ENCODE measurements around the gene NPR2.

NPR2 gene

GRCh38 chr9:35801328-35802128 is 10.1 kb downstream of the NPR2 start:
- no peak for DNase-seq

- DNase-seq, result no peak
Measured at GRCh38 chr9:35806101-35806500, 14.7 kb downstream of the NPR2 start.

- DNase-seq, result no peak
Measured at GRCh38 chr9:35808433-35808832, 17.0 kb downstream of the NPR2 start.

GRCh38 chr9:35810122-35810521 is 18.7 kb downstream of the NPR2 start:
- DNase-seq, result no peak

GRCh38 chr9:35811381-35812024 is 20.1 kb downstream of the NPR2 start:
- DNase-seq, result no peak

- peak; percentile 98 for DNase-seq
Measured at GRCh38 chr9:35812025-35812602, 20.7 kb downstream of the NPR2 start, which contains the start of gene SPAG8. Gene SPAG8 (minus strand): TSS chr9:35812262. CDS start chr9:35812147, 115 bp downstream.

- DNase-seq, result peak; percentile 28
Measured at GRCh38 chr9:35813434-35814105, 22.2 kb downstream of the NPR2 start.

- DNase-seq, result peak; percentile 75
Measured at GRCh38 chr9:35814106-35814840, 22.9 kb downstream of the NPR2 start.

- peak; percentile 100 for DNase-seq
Measured at GRCh38 chr9:35814841-35815543, 23.6 kb downstream of the NPR2 start, which contains the start of gene HINT2. Gene HINT2 (minus strand): TSS chr9:35815042. CDS start chr9:35814979, 63 bp downstream.

- DNase-seq, result no peak
Measured at GRCh38 chr9:35816708-35817107, 25.3 kb downstream of the NPR2 start.

- no peak for DNase-seq
Measured at GRCh38 chr9:35818341-35818740, 26.9 kb downstream of the NPR2 start.

GRCh38 chr9:35820076-35820475 is 28.7 kb downstream of the NPR2 start:
- no peak for DNase-seq

- no peak for DNase-seq
Measured at GRCh38 chr9:35822926-35823325, 31.5 kb downstream of the NPR2 start.

- peak; percentile 73 for DNase-seq
Measured at GRCh38 chr9:35826071-35826701, 34.8 kb downstream of the NPR2 start.

GRCh38 chr9:35827486-35827885 is 36.1 kb downstream of the NPR2 start:
- DNase-seq, result no peak

GRCh38 chr9:35828716-35829083 is 37.3 kb downstream of the NPR2 start, which contains the start of gene FAM221B:
Gene FAM221B (minus strand): TSS chr9:35828732. CDS start chr9:35826161, 2,571 bp downstream.
- DNase-seq, result peak; percentile 49

- peak; percentile 90 for DNase-seq
Measured at GRCh38 chr9:35829084-35829763, 37.8 kb downstream of the NPR2 start, which contains the start of gene TMEM8B. Gene TMEM8B (plus strand): TSS chr9:35829228. CDS start chr9:35829448, 220 bp downstream.

- no peak for DNase-seq
Measured at GRCh38 chr9:35829764-35830096, 38.3 kb downstream of the NPR2 start.

GRCh38 chr9:35831040-35831439 is 39.6 kb downstream of the NPR2 start:
- DNase-seq, result no peak

GRCh38 chr9:35832814-35833213 is 41.4 kb downstream of the NPR2 start:
- DNase-seq, result no peak

Data from NCI-H1092 treated with DMSO at 0.1 percent for 48 hours (cell line).